WTC11 (cell line): Measurements from ENCODE around the gene RAI1. TPM values are rescaled to one million over a fixed set of nuclear protein-coding genes. Genes with fewer than 3 reads are reported as not detected.

Experiments used
- ATAC-seq: fragments of 200-7000 bp; cut with Tn5 transposase; 2 replicates; pipeline ENCODE4 v1.10.0; 2021; ENCODE audit warnings: mild to moderate bottlenecking, moderate library complexity
- CTCF ChIA-PET: fragments of 300-600 bp; sonication (Branson Sonifier 250); formaldehyde crosslinking; loops from one replicate; lab custom pipeline; 2021; ENCODE audit warnings: antibody characterized with exemption; lab: Charles Lee
- POLR2A ChIA-PET: fragments of 350-600 bp; sonication (Branson Sonifier 250); formaldehyde crosslinking; loops from one replicate; lab custom pipeline; 2021; ENCODE audit warnings: antibody characterized with exemption; lab: Charles Lee
- DNase-seq: peaks from one replicate; pipeline ENCODE4 v3.0.0; 2021; ENCODE audit warnings: low spot score
- H3K27ac Mint-ChIP-seq: 2 replicates; pipeline ENCODE4 v1.8.0; 2021; ENCODE audit warnings: mixed read lengths
- H3K27me3 Mint-ChIP-seq: 2 replicates; pipeline ENCODE4 v1.8.0; 2021; ENCODE audit warnings: low read depth, mild to moderate bottlenecking, moderate library complexity, mixed read lengths
- H3K36me3 Mint-ChIP-seq: 2 replicates; pipeline ENCODE4 v1.8.0; 2021; ENCODE audit warnings: mixed read lengths
- H3K4me1 Mint-ChIP-seq: 2 replicates; pipeline ENCODE4 v1.8.0; 2022; ENCODE audit warnings: mixed read lengths
- H3K4me3 Mint-ChIP-seq: 2 replicates; pipeline ENCODE4 v1.8.0; 2021; ENCODE audit warnings: mild to moderate bottlenecking, moderate library complexity, mixed read lengths
- H3K9me3 Mint-ChIP-seq: 2 replicates; pipeline ENCODE4 v1.8.0; 2021; ENCODE audit warnings: mixed read lengths
- E2F5 ChIP-seq: sonication (generic); formaldehyde crosslinking; IDR thresholded peaks from 2 replicates; pipeline ENCODE4 v1.8.1; 2022; ENCODE audit warnings: mild to moderate bottlenecking, moderate library complexity, missing genetic modification reagents
- FOXP4 ChIP-seq: sonication (generic); formaldehyde crosslinking; IDR thresholded peaks from 2 replicates; pipeline ENCODE4 v1.8.0; 2022; ENCODE audit warnings: mild to moderate bottlenecking, missing genetic modification reagents
- MAX ChIP-seq: sonication (generic); formaldehyde crosslinking; IDR thresholded peaks from 2 replicates; pipeline ENCODE4 v1.8.0; 2022; ENCODE audit warnings: mild to moderate bottlenecking, missing genetic modification reagents
- ZBTB43 ChIP-seq: sonication (generic); formaldehyde crosslinking; IDR thresholded peaks from 2 replicates; pipeline ENCODE4 v1.8.1; 2023; ENCODE audit warnings: mild to moderate bottlenecking, missing genetic modification reagents
- ZNF532 ChIP-seq: fragments of 250-450 bp; sonication (Bioruptor Pico); IDR thresholded peaks from 2 replicates; pipeline ENCODE4 v1.9.0; 2021; ENCODE audit warnings: mild to moderate bottlenecking, borderline replicate concordance
- total RNA-seq: library from RNA; stranded (reverse); gene quantifications from 3 replicates; pipeline ENCODE4 v1.2.3, GENCODE V29; 2021
- TF ChIP-seq, protein P1 (sequence below): sonication (generic); formaldehyde crosslinking; IDR thresholded peaks from 2 replicates; pipeline ENCODE4 v1.8.1; 2023; ENCODE audit warnings: mild to moderate bottlenecking, missing genetic modification reagents
- TF ChIP-seq, protein P2 (sequence below): sonication (generic); formaldehyde crosslinking; IDR thresholded peaks from 2 replicates; pipeline ENCODE4 v1.8.0; 2022; ENCODE audit warnings: mild to moderate bottlenecking, missing genetic modification reagents
- TF ChIP-seq, protein P3 (sequence below): sonication (generic); formaldehyde crosslinking; IDR thresholded peaks from 2 replicates; pipeline ENCODE4 v1.8.1; 2023; ENCODE audit warnings: mild to moderate bottlenecking, moderate library complexity, missing genetic modification reagents
- TF ChIP-seq, protein P4 (sequence below): sonication (generic); formaldehyde crosslinking; IDR thresholded peaks from 2 replicates; pipeline ENCODE4 v1.8.1; 2023; ENCODE audit warnings: mild to moderate bottlenecking, missing genetic modification reagents, moderate library complexity

Gene RAI1
- total RNA-seq, 1 experiment from 2014 or later = 12.7 TPM

GRCh38 chr17:17722081-17722905 lies 41.0 kb downstream of the RAI1 start:
- Mint-ChIP-seq H3K27ac (no peak overlapping the region), H3K4me1 (peaks cover 35% of the 10 kb centered on the region), H3K36me3 (no peaks in the 10 kb centered on the region), H3K4me3 (peak overlapping the region; percentile 71), H3K9me3 (no peaks in the 10 kb centered on the region), H3K27me3 (peaks cover 98% of the 10 kb centered on the region)
- POLR2A ChIA-PET = interaction anchor here (1.2 kb wide), 1 partner anchor 19 kb away, joined by 3 read pairs; no protein-coding TSS in a partner anchor
- TF ChIP-seq MAX (CRISPR knock-in tag) = peak; percentile 40; the same call in 1 of the 2 replicates
- TF ChIP-seq ZNF532 (CRISPR knock-in tag) = no peak
- TF ChIP-seq, protein P1, sequence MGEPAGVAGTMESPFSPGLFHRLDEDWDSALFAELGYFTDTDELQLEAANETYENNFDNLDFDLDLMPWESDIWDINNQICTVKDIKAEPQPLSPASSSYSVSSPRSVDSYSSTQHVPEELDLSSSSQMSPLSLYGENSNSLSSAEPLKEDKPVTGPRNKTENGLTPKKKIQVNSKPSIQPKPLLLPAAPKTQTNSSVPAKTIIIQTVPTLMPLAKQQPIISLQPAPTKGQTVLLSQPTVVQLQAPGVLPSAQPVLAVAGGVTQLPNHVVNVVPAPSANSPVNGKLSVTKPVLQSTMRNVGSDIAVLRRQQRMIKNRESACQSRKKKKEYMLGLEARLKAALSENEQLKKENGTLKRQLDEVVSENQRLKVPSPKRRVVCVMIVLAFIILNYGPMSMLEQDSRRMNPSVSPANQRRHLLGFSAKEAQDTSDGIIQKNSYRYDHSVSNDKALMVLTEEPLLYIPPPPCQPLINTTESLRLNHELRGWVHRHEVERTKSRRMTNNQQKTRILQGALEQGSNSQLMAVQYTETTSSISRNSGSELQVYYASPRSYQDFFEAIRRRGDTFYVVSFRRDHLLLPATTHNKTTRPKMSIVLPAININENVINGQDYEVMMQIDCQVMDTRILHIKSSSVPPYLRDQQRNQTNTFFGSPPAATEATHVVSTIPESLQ = no peak
- 0 out of 2 replicates have a peak, but pooled peaks have one; percentile 18 for TF ChIP-seq E2F5 (CRISPR knock-in tag)
- TF ChIP-seq, protein P2, sequence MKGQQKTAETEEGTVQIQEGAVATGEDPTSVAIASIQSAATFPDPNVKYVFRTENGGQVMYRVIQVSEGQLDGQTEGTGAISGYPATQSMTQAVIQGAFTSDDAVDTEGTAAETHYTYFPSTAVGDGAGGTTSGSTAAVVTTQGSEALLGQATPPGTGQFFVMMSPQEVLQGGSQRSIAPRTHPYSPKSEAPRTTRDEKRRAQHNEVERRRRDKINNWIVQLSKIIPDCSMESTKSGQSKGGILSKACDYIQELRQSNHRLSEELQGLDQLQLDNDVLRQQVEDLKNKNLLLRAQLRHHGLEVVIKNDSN (CRISPR knock-in tag) = 0 out of 2 replicates have a peak, but pooled peaks have one; percentile 10
- 0 out of 2 replicates have a peak, but pooled peaks have one; percentile 4 for TF ChIP-seq FOXP4 (CRISPR knock-in tag)
- TF ChIP-seq, protein P3, sequence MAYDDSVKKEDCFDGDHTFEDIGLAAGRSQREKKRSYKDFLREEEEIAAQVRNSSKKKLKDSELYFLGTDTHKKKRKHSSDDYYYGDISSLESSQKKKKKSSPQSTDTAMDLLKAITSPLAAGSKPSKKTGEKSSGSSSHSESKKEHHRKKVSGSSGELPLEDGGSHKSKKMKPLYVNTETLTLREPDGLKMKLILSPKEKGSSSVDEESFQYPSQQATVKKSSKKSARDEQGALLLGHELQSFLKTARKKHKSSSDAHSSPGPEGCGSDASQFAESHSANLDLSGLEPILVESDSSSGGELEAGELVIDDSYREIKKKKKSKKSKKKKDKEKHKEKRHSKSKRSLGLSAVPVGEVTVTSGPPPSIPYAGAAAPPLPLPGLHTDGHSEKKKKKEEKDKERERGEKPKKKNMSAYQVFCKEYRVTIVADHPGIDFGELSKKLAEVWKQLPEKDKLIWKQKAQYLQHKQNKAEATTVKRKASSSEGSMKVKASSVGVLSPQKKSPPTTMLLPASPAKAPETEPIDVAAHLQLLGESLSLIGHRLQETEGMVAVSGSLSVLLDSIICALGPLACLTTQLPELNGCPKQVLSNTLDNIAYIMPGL = 0 out of 2 replicates have a peak, but pooled peaks have one; percentile 43
- TF ChIP-seq, protein P4, sequence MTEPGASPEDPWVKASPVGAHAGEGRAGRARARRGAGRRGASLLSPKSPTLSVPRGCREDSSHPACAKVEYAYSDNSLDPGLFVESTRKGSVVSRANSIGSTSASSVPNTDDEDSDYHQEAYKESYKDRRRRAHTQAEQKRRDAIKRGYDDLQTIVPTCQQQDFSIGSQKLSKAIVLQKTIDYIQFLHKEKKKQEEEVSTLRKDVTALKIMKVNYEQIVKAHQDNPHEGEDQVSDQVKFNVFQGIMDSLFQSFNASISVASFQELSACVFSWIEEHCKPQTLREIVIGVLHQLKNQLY (CRISPR knock-in tag) = 0 out of 2 replicates have a peak, but pooled peaks have one; percentile 77
- TF ChIP-seq ZBTB43 (CRISPR knock-in tag) = no peak
- CTCF ChIA-PET = interaction anchor here (2.2 kb wide), 1 partner anchor 43 kb away, joined by 7 read pairs; no protein-coding TSS in a partner anchor
- DNase-seq (peak; percentile 63), ATAC-seq (peak; percentile 37)
